K562 (cell line): ENCODE data around the gene TLE3. TPM values are rescaled to one million over a fixed set of nuclear protein-coding genes. Genes with fewer than 3 reads are reported as not detected.

ENCODE experiments used
- BRF1 ChIP-seq: IDR thresholded peaks from 3 replicates; pipeline ENCODE4 v1.6.1; 2011; ENCODE audit warnings: borderline replicate concordance, mild to moderate bottlenecking; ENCODE audit not compliant: insufficient read length; ENCODE audit errors: extremely low read depth
- DPF2 ChIP-seq: fragments of 450-650 bp; IDR thresholded peaks from 2 replicates; pipeline ENCODE4 v1.6.1; 2016
- ETV5 ChIP-seq: sonication (generic); formaldehyde crosslinking; IDR thresholded peaks from 2 replicates; pipeline ENCODE4 v1.4.0; 2020; ENCODE audit warnings: low read depth, mild to moderate bottlenecking, missing genetic modification reagents
- HMGN3 ChIP-seq: IDR thresholded peaks from 2 replicates; pipeline ENCODE4 v1.6.1; 2011; ENCODE audit warnings: borderline replicate concordance, low read depth, mild to moderate bottlenecking, mixed read lengths, low read length; ENCODE audit not compliant: insufficient read length; ENCODE audit errors: extremely low read depth
- MCM7 ChIP-seq, 2 experiments: fragments of 450-650 bp; IDR thresholded peaks; 2 replicates each; pipeline ENCODE4 v1.6.1; 2016 to 2018
- POLR2AphosphoS2 ChIP-seq: IDR thresholded peaks from 2 replicates; pipeline ENCODE4 v1.6.1; 2012; ENCODE audit warnings: low read length, improper control_type of control experiment
- POU5F1 ChIP-seq: fragments of 150-350 bp; IDR thresholded peaks from 2 replicates; pipeline ENCODE4 v1.6.1; 2014; ENCODE audit warnings: borderline replicate concordance, low read length, low read depth, mild to moderate bottlenecking; ENCODE audit not compliant: partially characterized antibody
- PRMT5 ChIP-seq: sonication (generic); formaldehyde crosslinking; IDR thresholded peaks from 2 replicates; pipeline ENCODE4 v1.5.0; 2020; ENCODE audit warnings: missing genetic modification reagents
- RBFOX2 ChIP-seq: fragments of 200-400 bp; formaldehyde crosslinking; IDR thresholded peaks from 2 replicates; pipeline ENCODE4 v1.6.1; 2017; ENCODE audit warnings: low read depth, mild to moderate bottlenecking, low read length, moderate library complexity
- RBM14 ChIP-seq: fragments of 200-400 bp; formaldehyde crosslinking; IDR thresholded peaks from 2 replicates; pipeline ENCODE4 v1.6.1; 2018; ENCODE audit warnings: low read depth, mild to moderate bottlenecking, low read length, moderate library complexity, borderline replicate concordance; ENCODE audit not compliant: insufficient read depth
- RFX1 ChIP-seq: fragments of 450-650 bp; IDR thresholded peaks from 2 replicates; pipeline ENCODE4 v1.6.1; 2016; ENCODE audit warnings: mild to moderate bottlenecking, moderate library complexity
- SNIP1 ChIP-seq: fragments of 450-650 bp; IDR thresholded peaks from 2 replicates; pipeline ENCODE4 v1.7.1; 2017; ENCODE audit warnings: low read depth, mild to moderate bottlenecking
- ZBTB7A ChIP-seq: IDR thresholded peaks from 2 replicates; pipeline ENCODE4 v1.6.1; 2011; ENCODE audit warnings: low read depth, mild to moderate bottlenecking, low read length, moderate library complexity, borderline replicate concordance; ENCODE audit not compliant: control insufficient read depth
- ZC3H11A ChIP-seq: IDR thresholded peaks from 2 replicates; pipeline ENCODE4 v1.6.1; 2012; ENCODE audit warnings: low read depth, low read length, improper control_type of control experiment
- ZNF217 ChIP-seq: sonication (generic); formaldehyde crosslinking; IDR thresholded peaks from 2 replicates; pipeline ENCODE4 v1.8.0; 2022; ENCODE audit warnings: mild to moderate bottlenecking, missing genetic modification reagents
- ZNF311 ChIP-seq: fragments of 250-450 bp; sonication (Bioruptor Pico); IDR thresholded peaks from 2 replicates; pipeline ENCODE4 v1.4.0; 2020; ENCODE audit warnings: mild to moderate bottlenecking, moderate library complexity
- ZNF354B ChIP-seq: fragments of 250-450 bp; sonication (Bioruptor Pico); IDR thresholded peaks from 2 replicates; pipeline ENCODE4 v1.4.0; 2020
- ZNF384 ChIP-seq: IDR thresholded peaks from 2 replicates; pipeline ENCODE4 v1.6.1; 2012; ENCODE audit warnings: low read depth, low read length, improper control_type of control experiment
- polyA plus RNA-seq, 8 experiments: library from polyadenylated mRNA; depleted of rRNA in 4 of 8; stranded (reverse) in 5 of 8; unstranded in 3 of 8; fragments of >200 nt; fragmentation: Nextera tagmentation in 2 of 8; fragmentation: Illumina TruSeq in 1 of 8; extraction: Ambion mirVana in 2 of 8; extraction: Trizol in 1 of 8; gene quantifications; 2 replicates each; pipeline versions ENCODE4 v1.2.1 to v1.2.3, GENCODE V29; 2011 to 2014; ENCODE audit warnings: inconsistent platforms in 1 of 8, missing spikeins in 1 of 8
- total RNA-seq, 7 experiments: library from RNA; depleted of rRNA in 6 of 7; stranded (reverse); fragments of >200 nt in 6 of 7; fragmentation: Illumina TruSeq in 2 of 7; extraction: Trizol in 2 of 7; gene quantifications; 2 replicates each; pipeline versions ENCODE4 v1.2.1 to v1.2.3, GENCODE V29; 2011 to 2021; ENCODE audit warnings: low replicate concordance in 1 of 7
- TF ChIP-seq, protein P1 (sequence below), 3 experiments: fragments of 200-800 bp in 1 of 3; fragments of 250-450 bp in 1 of 3; fragments of 450-650 bp in 1 of 3; sonication (Bioruptor Pico) in 1 of 3; sonication (Bioruptor generic) in 1 of 3; formaldehyde crosslinking in 1 of 3; IDR thresholded peaks; 2 replicates each; pipeline versions ENCODE4 v1.6.1 to v1.8.0; 2016 to 2022; ENCODE audit warnings: mild to moderate bottlenecking in 2 of 3, missing genetic modification characterization in 2 of 3, missing compliant biosample characterization in 1 of 3, moderate library complexity in 1 of 3
- TF ChIP-seq, protein P2 (sequence below): fragments of 250-450 bp; sonication (Bioruptor Pico); IDR thresholded peaks from 2 replicates; pipeline ENCODE4 v1.5.0; 2021; ENCODE audit warnings: mild to moderate bottlenecking, borderline replicate concordance
- TF ChIP-seq, protein P3 (sequence below): fragments of 450-650 bp; IDR thresholded peaks from 2 replicates; pipeline ENCODE4 v1.6.1; 2014; ENCODE audit warnings: low read depth, mild to moderate bottlenecking, moderate library complexity, borderline replicate concordance

Gene TLE3
- total and polyA plus RNA-seq, 9 of the 15 experiments (the other 6 are each of a cell fraction or from before 2014, with no cell fraction given) = 1.5 to 84.2 (median 14.1) TPM

DNA sequence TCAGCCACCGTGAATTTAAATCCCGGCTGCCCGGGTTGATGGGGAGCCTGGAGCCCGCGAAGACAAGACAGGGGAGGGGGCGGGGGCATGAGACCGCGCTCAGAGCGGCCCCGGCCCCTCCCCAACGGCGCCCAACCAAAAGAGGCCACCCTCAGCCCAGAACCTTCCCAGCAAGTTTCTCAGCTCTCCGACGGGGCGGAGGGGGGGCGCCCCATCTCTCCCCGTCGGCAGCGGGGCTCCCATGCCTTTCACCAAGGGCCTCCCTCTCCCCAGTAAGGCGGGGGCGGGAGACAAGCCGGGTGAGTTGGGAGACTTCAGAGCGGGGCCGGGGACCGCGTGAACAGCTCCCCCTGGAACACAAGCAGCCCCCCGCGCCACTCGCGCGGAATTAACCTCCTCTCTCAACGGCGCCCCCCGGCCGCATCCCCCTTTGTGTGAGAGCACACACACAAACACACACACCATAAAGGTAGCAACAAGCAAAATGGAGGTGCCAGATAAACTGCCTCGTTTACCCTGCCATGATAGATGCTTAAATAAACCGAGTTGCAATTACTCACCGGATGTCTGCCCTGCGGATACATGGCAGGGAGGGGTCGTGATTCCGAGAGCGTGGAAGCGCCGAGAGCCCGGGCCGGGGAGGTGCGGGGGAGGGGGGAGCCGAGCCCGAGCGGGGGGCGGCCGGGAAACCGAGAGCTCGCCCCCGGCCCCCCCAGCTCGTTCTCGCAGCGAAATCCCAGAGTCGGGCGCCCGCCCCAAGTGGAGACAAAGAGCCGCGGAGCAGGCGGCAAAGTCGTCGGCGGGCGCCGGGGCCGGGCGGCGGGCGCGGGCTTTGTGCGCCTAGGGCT, 1.3 kb downstream of the TLE3 start (continued):
- TF ChIP-seq ZC3H11A = no peak
- TF ChIP-seq ZBTB7A = peak; percentile 40; the same call in 1 of the 2 replicates
- TF ChIP-seq MCM7 (IDR thresholded peaks at IDR 0.05) = no peak
- no peak for TF ChIP-seq POLR2AphosphoS2
- TF ChIP-seq ETV5 (CRISPR knock-in tag) = no peak
- TF ChIP-seq SNIP1 = no peak
- no peak for TF ChIP-seq HMGN3
- TF ChIP-seq ZNF217 (CRISPR knock-in tag) = no peak
- TF ChIP-seq POU5F1 = no peak
- no peak; the same call in 1 of the 2 replicates for TF ChIP-seq RBFOX2
- TF ChIP-seq, protein P1, sequence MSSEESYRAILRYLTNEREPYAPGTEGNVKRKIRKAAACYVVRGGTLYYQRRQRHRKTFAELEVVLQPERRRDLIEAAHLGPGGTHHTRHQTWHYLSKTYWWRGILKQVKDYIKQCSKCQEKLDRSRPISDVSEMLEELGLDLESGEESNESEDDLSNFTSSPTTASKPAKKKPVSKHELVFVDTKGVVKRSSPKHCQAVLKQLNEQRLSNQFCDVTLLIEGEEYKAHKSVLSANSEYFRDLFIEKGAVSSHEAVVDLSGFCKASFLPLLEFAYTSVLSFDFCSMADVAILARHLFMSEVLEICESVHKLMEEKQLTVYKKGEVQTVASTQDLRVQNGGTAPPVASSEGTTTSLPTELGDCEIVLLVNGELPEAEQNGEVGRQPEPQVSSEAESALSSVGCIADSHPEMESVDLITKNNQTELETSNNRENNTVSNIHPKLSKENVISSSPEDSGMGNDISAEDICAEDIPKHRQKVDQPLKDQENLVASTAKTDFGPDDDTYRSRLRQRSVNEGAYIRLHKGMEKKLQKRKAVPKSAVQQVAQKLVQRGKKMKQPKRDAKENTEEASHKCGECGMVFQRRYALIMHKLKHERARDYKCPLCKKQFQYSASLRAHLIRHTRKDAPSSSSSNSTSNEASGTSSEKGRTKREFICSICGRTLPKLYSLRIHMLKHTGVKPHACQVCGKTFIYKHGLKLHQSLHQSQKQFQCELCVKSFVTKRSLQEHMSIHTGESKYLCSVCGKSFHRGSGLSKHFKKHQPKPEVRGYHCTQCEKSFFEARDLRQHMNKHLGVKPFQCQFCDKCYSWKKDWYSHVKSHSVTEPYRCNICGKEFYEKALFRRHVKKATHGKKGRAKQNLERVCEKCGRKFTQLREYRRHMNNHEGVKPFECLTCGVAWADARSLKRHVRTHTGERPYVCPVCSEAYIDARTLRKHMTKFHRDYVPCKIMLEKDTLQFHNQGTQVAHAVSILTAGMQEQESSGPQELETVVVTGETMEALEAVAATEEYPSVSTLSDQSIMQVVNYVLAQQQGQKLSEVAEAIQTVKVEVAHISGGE (CRISPR knock-in tag; IDR thresholded peaks at IDR 0.05) = no peak
- TF ChIP-seq BRF1 = no peak
- TF ChIP-seq, protein P2, sequence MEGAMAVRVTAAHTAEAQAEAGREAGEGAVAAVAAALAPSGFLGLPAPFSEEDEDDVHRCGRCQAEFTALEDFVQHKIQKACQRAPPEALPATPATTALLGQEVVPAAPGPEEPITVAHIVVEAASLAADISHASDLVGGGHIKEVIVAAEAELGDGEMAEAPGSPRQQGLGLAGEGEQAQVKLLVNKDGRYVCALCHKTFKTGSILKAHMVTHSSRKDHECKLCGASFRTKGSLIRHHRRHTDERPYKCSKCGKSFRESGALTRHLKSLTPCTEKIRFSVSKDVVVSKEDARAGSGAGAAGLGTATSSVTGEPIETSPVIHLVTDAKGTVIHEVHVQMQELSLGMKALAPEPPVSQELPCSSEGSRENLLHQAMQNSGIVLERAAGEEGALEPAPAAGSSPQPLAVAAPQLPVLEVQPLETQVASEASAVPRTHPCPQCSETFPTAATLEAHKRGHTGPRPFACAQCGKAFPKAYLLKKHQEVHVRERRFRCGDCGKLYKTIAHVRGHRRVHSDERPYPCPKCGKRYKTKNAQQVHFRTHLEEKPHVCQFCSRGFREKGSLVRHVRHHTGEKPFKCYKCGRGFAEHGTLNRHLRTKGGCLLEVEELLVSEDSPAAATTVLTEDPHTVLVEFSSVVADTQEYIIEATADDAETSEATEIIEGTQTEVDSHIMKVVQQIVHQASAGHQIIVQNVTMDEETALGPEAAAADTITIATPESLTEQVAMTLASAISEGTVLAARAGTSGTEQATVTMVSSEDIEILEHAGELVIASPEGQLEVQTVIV = no peak
- no peak for TF ChIP-seq ZNF354B (CRISPR knock-in tag)
- TF ChIP-seq ZNF384 = no peak
- TF ChIP-seq, protein P3, sequence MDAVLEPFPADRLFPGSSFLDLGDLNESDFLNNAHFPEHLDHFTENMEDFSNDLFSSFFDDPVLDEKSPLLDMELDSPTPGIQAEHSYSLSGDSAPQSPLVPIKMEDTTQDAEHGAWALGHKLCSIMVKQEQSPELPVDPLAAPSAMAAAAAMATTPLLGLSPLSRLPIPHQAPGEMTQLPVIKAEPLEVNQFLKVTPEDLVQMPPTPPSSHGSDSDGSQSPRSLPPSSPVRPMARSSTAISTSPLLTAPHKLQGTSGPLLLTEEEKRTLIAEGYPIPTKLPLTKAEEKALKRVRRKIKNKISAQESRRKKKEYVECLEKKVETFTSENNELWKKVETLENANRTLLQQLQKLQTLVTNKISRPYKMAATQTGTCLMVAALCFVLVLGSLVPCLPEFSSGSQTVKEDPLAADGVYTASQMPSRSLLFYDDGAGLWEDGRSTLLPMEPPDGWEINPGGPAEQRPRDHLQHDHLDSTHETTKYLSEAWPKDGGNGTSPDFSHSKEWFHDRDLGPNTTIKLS = no peak
- TF ChIP-seq PRMT5 (CRISPR knock-in tag) = no peak
- no peak for TF ChIP-seq RBM14
- TF ChIP-seq DPF2 = no peak
- TF ChIP-seq ZNF311 (CRISPR knock-in tag) = no peak
- TF ChIP-seq RFX1 = no peak
